CD4-positive, alpha-beta T cell treated with Interleukin-15 for 4 hours (primary cell): ENCODE data around the gene IGLL1.

ENCODE experiments used
- DNase-seq: peaks from one replicate; pipeline ENCODE4 v3.0.0-alpha.2; 2020; ENCODE audit warnings: low spot score

The IGLL1 gene

GRCh38 chr22:23527971-23528740 lies 51.9 kb downstream of the IGLL1 start:
- DNase-seq: no peak

DNA sequence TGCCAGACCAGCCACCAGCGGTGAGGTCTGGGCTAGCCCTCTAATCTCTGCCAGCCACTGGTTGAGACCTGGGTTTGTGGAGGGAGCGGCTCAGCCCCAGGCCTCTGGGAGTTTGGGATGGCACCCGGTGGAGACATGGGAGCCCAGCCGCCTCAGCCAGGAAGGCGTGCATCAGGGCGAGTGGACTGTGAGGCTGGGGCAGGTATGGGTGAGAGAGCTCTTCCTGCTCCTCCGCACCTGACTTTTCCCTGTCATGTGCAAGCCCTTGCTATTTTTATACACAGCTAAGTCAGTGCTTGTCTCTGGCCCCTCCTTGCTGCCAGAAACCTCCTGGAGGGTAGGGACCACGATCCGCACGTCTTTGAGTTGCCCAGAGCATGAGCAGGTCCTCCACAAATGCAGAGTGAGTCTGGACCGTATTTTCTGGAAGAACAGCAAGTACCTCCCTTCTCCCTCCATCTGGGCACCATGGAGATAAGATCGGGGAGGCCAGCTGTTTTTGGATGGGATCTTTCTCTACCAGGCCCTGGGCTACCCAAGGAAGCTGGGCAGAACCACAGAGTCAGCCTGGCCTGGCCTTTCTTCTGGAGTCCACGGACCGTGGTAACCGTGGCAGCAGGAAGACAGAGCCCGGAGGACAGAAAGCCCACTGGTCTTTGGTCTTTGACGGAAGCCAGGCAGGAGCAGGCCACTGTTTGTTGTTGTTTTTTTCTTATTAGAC lies 53.3 kb downstream of the IGLL1 start:
- no peak for DNase-seq

- DNase-seq: no peak
Observed at GRCh38 chr22:23525510-23525909, 54.6 kb downstream of the IGLL1 start.

DNA sequence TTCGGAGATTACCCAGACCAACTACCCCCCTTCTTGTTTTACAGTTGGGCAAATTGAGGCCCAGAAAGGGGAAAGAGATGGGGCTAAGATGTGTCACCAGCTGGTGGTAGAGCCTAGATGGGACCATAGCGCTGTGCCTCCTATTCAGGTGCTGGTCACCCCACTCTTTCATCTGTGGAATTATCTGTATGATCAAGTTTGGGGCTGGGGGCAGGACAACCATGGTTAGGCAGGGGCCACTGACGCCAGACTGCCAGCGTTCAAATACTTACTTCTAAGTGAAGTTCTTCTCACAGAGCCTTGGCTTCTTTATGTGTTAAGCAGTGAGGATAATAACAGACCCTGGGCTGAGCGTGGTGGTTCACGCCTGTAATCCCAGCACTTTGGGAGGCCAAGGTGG lies 55.9 kb downstream of the IGLL1 start:
- no peak for DNase-seq

- no peak for DNase-seq
Observed at GRCh38 chr22:23523713-23524112, 56.4 kb downstream of the IGLL1 start.
